SK-N-MC (cell line): ENCODE measurements around the gene AUTS2.

Experiments
- DNase-seq: peaks from one replicate; pipeline ENCODE4 v3.0.0-alpha.2; 2011; ENCODE audit warnings: low read depth, low spot score
- H3K27ac ChIP-seq: fragments of 200-600 bp; sonication (generic); 2 replicates; pipeline ENCODE4 v1.5.1; 2016; ENCODE audit warnings: mixed run types
- H3K36me3 ChIP-seq: fragments of 200-600 bp; sonication (generic); 2 replicates; pipeline ENCODE4 v1.6.1; 2017; ENCODE audit warnings: antibody characterized with exemption, low read length, mixed read lengths; ENCODE audit not compliant: insufficient read depth
- H3K4me3 ChIP-seq: fragments of 200-600 bp; sonication (generic); 2 replicates; pipeline ENCODE4 v1.5.1; 2016
- H3K9ac ChIP-seq: fragments of 200-600 bp; sonication (generic); 2 replicates; pipeline ENCODE4 v1.8.0; 2017; ENCODE audit warnings: mixed run types, mixed read lengths; ENCODE audit not compliant: insufficient read length
- H3K9me3 ChIP-seq: fragments of 200-600 bp; sonication (generic); 2 replicates; pipeline ENCODE4 v1.6.1; 2017; ENCODE audit warnings: low read depth, mild to moderate bottlenecking, antibody characterized with exemption, low read length, moderate library complexity, mixed read lengths
- EZH2 ChIP-seq: fragments of 200-600 bp; sonication (generic); IDR thresholded peaks from one replicate; pipeline ENCODE4 v1.6.1; 2017; ENCODE audit warnings: antibody characterized with exemption
- FOXP2 ChIP-seq: optimal IDR thresholded peaks from 2 replicates; pipeline ENCODE3; 2011; ENCODE audit warnings: mild to moderate bottlenecking, moderate library complexity; ENCODE audit not compliant: insufficient read depth; ENCODE audit errors: extremely low read length, control extremely low read depth
- POLR2AphosphoS5 ChIP-seq: IDR thresholded peaks from 2 replicates; pipeline ENCODE4 v1.6.1; 2012; ENCODE audit warnings: mild to moderate bottlenecking, low read depth, low read length, borderline replicate concordance

The AUTS2 gene

DNA sequence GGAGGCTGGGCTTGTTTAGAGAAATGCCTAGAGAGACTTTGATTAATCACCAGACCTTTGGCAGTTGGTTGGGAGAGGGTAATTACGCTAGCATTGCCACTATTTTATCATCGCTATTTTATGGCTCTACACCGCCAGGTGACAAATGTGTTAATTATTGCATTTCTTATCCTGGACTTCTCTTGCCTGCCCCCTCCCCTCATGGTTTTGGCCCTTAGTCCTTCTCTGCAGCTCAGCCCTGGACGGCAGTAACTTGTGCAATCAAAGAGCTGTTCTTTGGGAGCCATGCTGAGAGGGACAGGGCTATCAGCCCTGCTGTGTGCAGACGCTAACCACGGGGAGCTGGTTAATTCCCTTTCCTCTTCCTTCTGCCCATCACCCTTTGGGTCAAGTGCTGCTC is 585.0 kb downstream of the AUTS2 start:
- DNase-seq = no peak
- Histone ChIP-seq H3K27ac (no peak overlapping the region), H3K9ac (no peak overlapping the region), H3K36me3 (no peaks in the 10 kb centered on the region), H3K4me3 (no peak overlapping the region), H3K9me3 (no peaks in the 10 kb centered on the region)
- TF ChIP-seq FOXP2 (no peak), POLR2AphosphoS5 (no peak), EZH2 (no peak)

DNA sequence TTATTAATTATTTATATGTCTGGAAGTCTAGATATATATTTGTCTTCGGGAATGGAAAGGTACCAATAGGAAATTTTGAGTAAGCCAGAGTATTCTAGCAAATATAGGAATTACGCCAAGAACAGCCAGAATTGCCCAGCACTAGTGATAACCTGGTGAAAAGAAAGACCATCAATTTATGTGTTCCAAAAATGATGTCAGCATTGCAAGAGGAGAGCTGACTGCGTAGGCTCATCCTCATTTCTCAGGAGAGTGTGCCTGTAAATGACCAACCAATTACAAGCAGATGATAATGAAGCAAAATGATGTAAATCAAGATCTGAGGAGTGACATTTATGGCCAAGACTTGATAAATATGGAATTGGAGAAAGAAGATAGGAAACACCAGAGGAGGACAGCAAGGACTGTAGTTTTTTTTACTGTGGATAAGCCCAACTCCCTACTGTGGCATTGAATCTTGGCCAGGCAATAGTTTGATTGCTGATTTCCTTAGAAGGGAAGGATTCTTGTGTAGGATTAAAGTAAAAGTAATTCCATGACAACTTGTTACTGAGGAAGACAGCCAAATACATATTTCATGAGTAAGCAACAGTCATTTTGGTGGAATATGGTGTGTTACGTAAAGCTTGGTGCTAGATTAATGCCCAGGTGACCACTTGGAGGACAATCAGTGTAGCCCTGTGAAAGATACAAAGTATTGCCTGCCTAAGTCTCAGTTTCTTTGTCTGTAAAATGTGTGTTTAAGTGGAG is 590.8 kb downstream of the AUTS2 start:
- H3K36me3 ChIP-seq = no peaks in the 10 kb centered on the region
- H3K4me3 ChIP-seq = no peak overlapping the region
- no peak overlapping the region for H3K27ac ChIP-seq
- no peak for DNase-seq
- no peaks in the 10 kb centered on the region for H3K9me3 ChIP-seq
- TF ChIP-seq EZH2 (no peak), POLR2AphosphoS5 (no peak), FOXP2 (no peak)
- H3K9ac ChIP-seq = no peak overlapping the region

DNA sequence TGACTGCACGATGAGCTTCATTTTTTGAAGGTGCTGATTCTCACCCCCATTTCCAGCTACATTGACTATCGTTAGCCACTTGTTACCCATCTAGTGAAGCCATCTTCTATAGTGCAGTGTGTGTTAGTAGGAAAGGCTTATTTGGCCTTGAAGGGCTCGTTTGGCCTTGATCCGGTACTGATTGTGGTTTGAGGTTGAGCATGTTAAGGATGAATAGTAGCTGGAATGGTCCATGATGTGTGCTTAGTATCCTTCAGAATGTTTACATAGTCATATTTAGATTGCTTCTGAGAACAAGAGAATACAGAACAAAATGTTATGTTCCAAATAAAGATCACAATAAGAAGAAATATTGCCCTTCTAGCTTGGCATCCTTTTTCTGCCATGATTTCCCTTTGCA is 591.5 kb downstream of the AUTS2 start:
- no peak overlapping the region for H3K4me3 ChIP-seq
- TF ChIP-seq EZH2 (no peak), POLR2AphosphoS5 (no peak), FOXP2 (no peak)
- H3K9me3 ChIP-seq = no peaks in the 10 kb centered on the region
- no peak overlapping the region for H3K9ac ChIP-seq
- H3K36me3 ChIP-seq = no peaks in the 10 kb centered on the region
- no peak for DNase-seq
- no peak overlapping the region for H3K27ac ChIP-seq

- no peak for DNase-seq
- H3K27ac ChIP-seq = no peak overlapping the region
- no peak overlapping the region for H3K4me3 ChIP-seq
- H3K36me3 ChIP-seq = no peaks in the 10 kb centered on the region
- TF ChIP-seq EZH2 (no peak), FOXP2 (no peak), POLR2AphosphoS5 (no peak)
- no peak overlapping the region for H3K9ac ChIP-seq
- no peaks in the 10 kb centered on the region for H3K9me3 ChIP-seq
Measured at GRCh38 chr7:70190281-70190680, 592.0 kb downstream of the AUTS2 start.

GRCh38 chr7:70193514-70193913 is 595.2 kb downstream of the AUTS2 start:
- DNase-seq = peak; percentile 20
- H3K9ac ChIP-seq = no peak overlapping the region
- no peak overlapping the region for H3K27ac ChIP-seq
- TF ChIP-seq POLR2AphosphoS5 = no peak
- TF ChIP-seq EZH2 = no peak
- no peak for TF ChIP-seq FOXP2
- H3K9me3 ChIP-seq = no peaks in the 10 kb centered on the region
- H3K36me3 ChIP-seq = no peaks in the 10 kb centered on the region
- H3K4me3 ChIP-seq = no peak overlapping the region

GRCh38 chr7:70208236-70209063 is 610.2 kb downstream of the AUTS2 start:
- no peak for DNase-seq

DNA sequence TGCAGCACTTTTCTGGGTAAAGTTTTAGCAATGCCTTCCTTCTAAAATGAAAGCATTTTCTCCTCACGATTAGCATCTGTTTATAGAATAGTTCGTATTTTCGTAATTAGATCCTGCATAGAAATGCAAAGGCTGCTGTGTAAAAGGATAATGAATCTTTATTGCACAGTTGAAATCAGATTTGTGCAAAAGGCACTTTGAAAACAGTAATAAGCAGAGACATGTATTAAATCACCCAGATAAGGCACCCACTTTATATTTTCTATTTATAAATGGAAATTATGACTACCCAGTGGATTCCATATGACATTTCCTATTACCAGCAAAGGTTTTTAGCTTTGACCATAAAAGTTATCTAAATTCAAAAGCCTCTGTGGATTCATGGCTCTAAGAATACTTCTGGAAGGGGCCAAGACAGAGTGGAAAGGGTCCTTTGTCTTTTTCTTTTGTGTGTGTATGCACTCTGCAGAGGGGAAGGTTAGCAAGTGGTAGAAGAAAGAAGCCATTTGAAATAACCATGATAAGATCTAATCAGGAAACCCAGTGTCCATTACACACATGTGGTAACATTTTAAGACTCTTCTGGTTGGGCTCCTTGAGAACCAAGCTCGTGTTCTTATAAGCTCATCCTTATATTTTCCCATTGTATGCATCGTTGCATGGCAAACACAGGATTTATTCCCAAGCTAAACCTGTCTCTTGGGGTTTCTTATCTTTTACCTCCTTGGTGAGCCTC is 612.1 kb downstream of the AUTS2 start:
- Histone ChIP-seq H3K4me3 (peak overlapping the region; percentile 48), H3K9me3 (no peaks in the 10 kb centered on the region), H3K36me3 (no peaks in the 10 kb centered on the region), H3K27ac (no peak overlapping the region; the same call in 1 of the 2 replicates), H3K9ac (no peak overlapping the region)
- DNase-seq = peak; percentile 16
- no peak for TF ChIP-seq POLR2AphosphoS5
- TF ChIP-seq EZH2 = no peak
- no peak for TF ChIP-seq FOXP2

More at GRCh38 chr7:70208236-70209063, 610.2 kb downstream of the AUTS2 start:
- no peak overlapping the region for H3K9ac ChIP-seq
- no peaks in the 10 kb centered on the region for H3K36me3 ChIP-seq
- H3K27ac ChIP-seq = no peak overlapping the region
- H3K9me3 ChIP-seq = no peaks in the 10 kb centered on the region
- no peak overlapping the region for H3K4me3 ChIP-seq
- TF ChIP-seq EZH2 = no peak
- no peak for TF ChIP-seq POLR2AphosphoS5
- TF ChIP-seq FOXP2 = no peak

GRCh38 chr7:70210936-70211310 is 612.6 kb downstream of the AUTS2 start:
- Histone ChIP-seq H3K36me3 (no peaks in the 10 kb centered on the region), H3K9me3 (no peaks in the 10 kb centered on the region), H3K9ac (no peak overlapping the region), H3K4me3 (no peak overlapping the region), H3K27ac (no peak overlapping the region)
- TF ChIP-seq EZH2 (no peak), FOXP2 (no peak), POLR2AphosphoS5 (no peak)
- DNase-seq = no peak

- no peak overlapping the region for H3K27ac ChIP-seq
- H3K9ac ChIP-seq = no peak overlapping the region
- no peak for TF ChIP-seq FOXP2
- no peak for TF ChIP-seq EZH2
- no peak for TF ChIP-seq POLR2AphosphoS5
- no peaks in the 10 kb centered on the region for H3K9me3 ChIP-seq
- H3K36me3 ChIP-seq = no peaks in the 10 kb centered on the region
- no peak for DNase-seq
- H3K4me3 ChIP-seq = no peak overlapping the region
Measured at GRCh38 chr7:70212281-70212680, 614.0 kb downstream of the AUTS2 start.
